Suprapubic skin (tissue), 4 donors: ENCODE measurements around the gene TUBB.

Source experiments
- CTCF ChIP-seq, 2 donors: fragments of 200-600 bp in 1 of 2; fragments of 450-650 bp in 1 of 2; sonication (generic) in 1 of 2; IDR thresholded peaks; one replicate each; pipeline ENCODE4 v1.5.1; 2016 to 2019; ENCODE audit warnings: antibody characterized with exemption in 2 of 2, mild to moderate bottlenecking in 1 of 2, moderate library complexity in 1 of 2
- EP300 ChIP-seq: sonication (generic); formaldehyde crosslinking; IDR thresholded peaks from one replicate; pipeline ENCODE4 v1.6.1; 2017; ENCODE audit warnings: antibody characterized with exemption
- POLR2A ChIP-seq, 2 donors: fragments of 450-650 bp; IDR thresholded peaks; one replicate each; pipeline ENCODE4 v1.6.1; 2017; ENCODE audit warnings: antibody characterized with exemption in 2 of 2, mild to moderate bottlenecking in 2 of 2, moderate library complexity in 2 of 2
- POLR2AphosphoS5 ChIP-seq, 3 donors: sonication (generic); formaldehyde crosslinking; IDR thresholded peaks; one replicate each; pipeline ENCODE4 v1.6.1; 2017; ENCODE audit warnings: antibody characterized with exemption in 3 of 3

GRCh38 chr6:30730601-30731435 lies 10.7 kb downstream of the TUBB start:
- peak; percentile 47 to 73 for TF ChIP-seq CTCF (IDR thresholded peaks at IDR 0.05)
- TF ChIP-seq POLR2A (IDR thresholded peaks at IDR 0.05), result no peak
- no peak for TF ChIP-seq POLR2AphosphoS5 (IDR thresholded peaks at IDR 0.05)
- TF ChIP-seq EP300, result no peak
